WTC11 (cell line): ENCODE results near the gene SPOCK1. TPM values are rescaled to one million over a fixed set of nuclear protein-coding genes. Genes with fewer than 3 reads are reported as not detected.

Source experiments
- ATAC-seq: fragments of 200-7000 bp; cut with Tn5 transposase; 2 replicates; pipeline ENCODE4 v1.10.0; 2021; ENCODE audit warnings: mild to moderate bottlenecking, moderate library complexity
- CTCF ChIA-PET: fragments of 300-600 bp; sonication (Branson Sonifier 250); formaldehyde crosslinking; loops from one replicate; lab custom pipeline; 2021; ENCODE audit warnings: antibody characterized with exemption; lab: Charles Lee
- POLR2A ChIA-PET: fragments of 350-600 bp; sonication (Branson Sonifier 250); formaldehyde crosslinking; loops from one replicate; lab custom pipeline; 2021; ENCODE audit warnings: antibody characterized with exemption; lab: Charles Lee
- DNase-seq: peaks from one replicate; pipeline ENCODE4 v3.0.0; 2021; ENCODE audit warnings: low spot score
- H3K27ac Mint-ChIP-seq: 2 replicates; pipeline ENCODE4 v1.8.0; 2021; ENCODE audit warnings: mixed read lengths
- H3K27me3 Mint-ChIP-seq: 2 replicates; pipeline ENCODE4 v1.8.0; 2021; ENCODE audit warnings: low read depth, mild to moderate bottlenecking, moderate library complexity, mixed read lengths
- H3K36me3 Mint-ChIP-seq: 2 replicates; pipeline ENCODE4 v1.8.0; 2021; ENCODE audit warnings: mixed read lengths
- H3K4me1 Mint-ChIP-seq: 2 replicates; pipeline ENCODE4 v1.8.0; 2022; ENCODE audit warnings: mixed read lengths
- H3K4me3 Mint-ChIP-seq: 2 replicates; pipeline ENCODE4 v1.8.0; 2021; ENCODE audit warnings: mild to moderate bottlenecking, moderate library complexity, mixed read lengths
- H3K9me3 Mint-ChIP-seq: 2 replicates; pipeline ENCODE4 v1.8.0; 2021; ENCODE audit warnings: mixed read lengths
- CREB1 ChIP-seq: sonication (generic); formaldehyde crosslinking; IDR thresholded peaks from 2 replicates; pipeline ENCODE4 v1.8.0; 2023; ENCODE audit warnings: mild to moderate bottlenecking, missing genetic modification reagents
- ELF4 ChIP-seq: sonication (generic); formaldehyde crosslinking; IDR thresholded peaks from 2 replicates; pipeline ENCODE4 v1.8.1; 2022; ENCODE audit warnings: low read depth, mild to moderate bottlenecking, moderate library complexity, missing genetic modification reagents
- ETV6 ChIP-seq: sonication (generic); formaldehyde crosslinking; IDR thresholded peaks from 2 replicates; pipeline ENCODE4 v1.8.1; 2022; ENCODE audit warnings: mild to moderate bottlenecking, missing genetic modification reagents
- FOXJ3 ChIP-seq: sonication (generic); formaldehyde crosslinking; IDR thresholded peaks from 2 replicates; pipeline ENCODE4 v1.9.0; 2021; ENCODE audit warnings: missing genetic modification reagents, mild to moderate bottlenecking, borderline replicate concordance
- MXD4 ChIP-seq: fragments of 250-450 bp; sonication (Bioruptor Pico); IDR thresholded peaks from 2 replicates; pipeline ENCODE4 v1.8.0; 2021; ENCODE audit warnings: mild to moderate bottlenecking, moderate library complexity, borderline replicate concordance
- NR1H2 ChIP-seq: sonication (generic); formaldehyde crosslinking; IDR thresholded peaks from 2 replicates; pipeline ENCODE4 v1.9.0; 2021; ENCODE audit warnings: mild to moderate bottlenecking, moderate library complexity, missing genetic modification reagents
- NR2C2 ChIP-seq: sonication (generic); formaldehyde crosslinking; IDR thresholded peaks from 2 replicates; pipeline ENCODE4 v1.8.0; 2022; ENCODE audit warnings: mild to moderate bottlenecking, missing genetic modification reagents
- NR3C1 ChIP-seq: sonication (generic); formaldehyde crosslinking; conservative IDR thresholded peaks from 2 replicates; pipeline ENCODE4 v1.8.1; 2023; ENCODE audit warnings: low read depth, mild to moderate bottlenecking, missing genetic modification reagents
- ZBTB21 ChIP-seq: sonication (generic); formaldehyde crosslinking; IDR thresholded peaks from 2 replicates; pipeline ENCODE4 v1.8.1; 2023; ENCODE audit warnings: mild to moderate bottlenecking, missing genetic modification reagents, borderline replicate concordance
- ZNF138 ChIP-seq: sonication (generic); formaldehyde crosslinking; conservative IDR thresholded peaks from 2 replicates; pipeline ENCODE4 v1.8.1; 2022; ENCODE audit warnings: mild to moderate bottlenecking, moderate library complexity, missing genetic modification reagents
- ZNF219 ChIP-seq: sonication (generic); formaldehyde crosslinking; IDR thresholded peaks from 2 replicates; pipeline ENCODE4 v1.8.0; 2023; ENCODE audit warnings: missing genetic modification reagents, mild to moderate bottlenecking, borderline replicate concordance
- ZNF396 ChIP-seq: fragments of 250-450 bp; sonication (Bioruptor Pico); IDR thresholded peaks from 2 replicates; pipeline ENCODE4 v1.8.0; 2021; ENCODE audit warnings: mild to moderate bottlenecking, moderate library complexity, borderline replicate concordance
- ZNF423 ChIP-seq: fragments of 250-450 bp; sonication (Bioruptor Pico); IDR thresholded peaks from 2 replicates; pipeline ENCODE4 v2.1.2; 2022; ENCODE audit warnings: mild to moderate bottlenecking, moderate library complexity
- total RNA-seq: library from RNA; stranded (reverse); gene quantifications from 3 replicates; pipeline ENCODE4 v1.2.3, GENCODE V29; 2021
- TF ChIP-seq, protein P1 (sequence below): sonication (generic); formaldehyde crosslinking; IDR thresholded peaks from 2 replicates; pipeline ENCODE4 v1.8.1; 2023; ENCODE audit warnings: mild to moderate bottlenecking, missing genetic modification reagents
- TF ChIP-seq, protein P2 (sequence below): sonication (generic); formaldehyde crosslinking; IDR thresholded peaks from 2 replicates; pipeline ENCODE4 v1.8.1; 2022; ENCODE audit warnings: missing genetic modification reagents, borderline replicate concordance
- TF ChIP-seq, protein P3 (sequence below): sonication (generic); formaldehyde crosslinking; IDR thresholded peaks from 2 replicates; pipeline ENCODE4 v1.8.1; 2022; ENCODE audit warnings: low read depth, missing genetic modification reagents, borderline replicate concordance
- TF ChIP-seq, protein P4 (sequence below): fragments of 250-450 bp; sonication (Bioruptor Pico); IDR thresholded peaks from 2 replicates; pipeline ENCODE4 v1.9.0; 2021; ENCODE audit warnings: moderate library complexity, mild to moderate bottlenecking, inconsistent platforms, borderline replicate concordance
- TF ChIP-seq, protein P5 (sequence below): sonication (generic); formaldehyde crosslinking; IDR thresholded peaks from 2 replicates; pipeline ENCODE4 v1.8.1; 2023; ENCODE audit warnings: mild to moderate bottlenecking, moderate library complexity, missing genetic modification reagents
- TF ChIP-seq, protein P6 (sequence below): fragments of 250-450 bp; sonication (Bioruptor Pico); IDR thresholded peaks from 2 replicates; pipeline ENCODE4 v1.9.0; 2021; ENCODE audit warnings: mild to moderate bottlenecking
- TF ChIP-seq, protein P7 (sequence below): sonication (generic); formaldehyde crosslinking; IDR thresholded peaks from 2 replicates; pipeline ENCODE4 v1.8.0; 2022; ENCODE audit warnings: mild to moderate bottlenecking, missing genetic modification reagents
- TF ChIP-seq, protein P8 (sequence below): sonication (generic); formaldehyde crosslinking; IDR thresholded peaks from 2 replicates; pipeline ENCODE4 v1.8.0; 2023; ENCODE audit warnings: missing genetic modification reagents
- TF ChIP-seq, protein P9 (sequence below): fragments of 250-450 bp; sonication (Bioruptor Pico); IDR thresholded peaks from 2 replicates; pipeline ENCODE4 v2.1.2; 2022; ENCODE audit warnings: mild to moderate bottlenecking, moderate library complexity
- TF ChIP-seq, protein P10 (sequence below): sonication (generic); formaldehyde crosslinking; IDR thresholded peaks from 2 replicates; pipeline ENCODE4 v1.8.1; 2023; ENCODE audit warnings: mild to moderate bottlenecking, missing genetic modification reagents

The SPOCK1 gene
- total RNA-seq, 1 experiment from 2014 or later: 15.2 TPM

DNA sequence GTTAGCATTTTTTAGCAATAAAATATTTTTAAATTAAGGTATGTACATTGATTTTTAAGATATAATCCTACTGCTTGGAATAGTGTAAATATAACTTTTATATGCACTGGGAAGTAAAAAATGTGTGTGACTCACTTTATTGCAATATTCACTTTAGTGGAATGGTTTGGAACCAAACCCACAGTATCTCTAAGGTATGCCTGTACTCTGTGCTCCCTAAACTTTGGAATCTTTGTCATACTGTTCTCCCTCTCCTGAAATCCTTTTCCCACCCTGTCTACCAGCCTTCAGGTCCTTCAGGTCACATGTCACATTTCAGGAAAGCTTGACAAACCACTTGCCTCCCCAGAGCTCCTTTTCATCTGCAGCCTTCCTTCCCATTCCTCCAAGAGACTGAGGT, 308.7 kb downstream of the SPOCK1 start:
- TF ChIP-seq, protein P1, sequence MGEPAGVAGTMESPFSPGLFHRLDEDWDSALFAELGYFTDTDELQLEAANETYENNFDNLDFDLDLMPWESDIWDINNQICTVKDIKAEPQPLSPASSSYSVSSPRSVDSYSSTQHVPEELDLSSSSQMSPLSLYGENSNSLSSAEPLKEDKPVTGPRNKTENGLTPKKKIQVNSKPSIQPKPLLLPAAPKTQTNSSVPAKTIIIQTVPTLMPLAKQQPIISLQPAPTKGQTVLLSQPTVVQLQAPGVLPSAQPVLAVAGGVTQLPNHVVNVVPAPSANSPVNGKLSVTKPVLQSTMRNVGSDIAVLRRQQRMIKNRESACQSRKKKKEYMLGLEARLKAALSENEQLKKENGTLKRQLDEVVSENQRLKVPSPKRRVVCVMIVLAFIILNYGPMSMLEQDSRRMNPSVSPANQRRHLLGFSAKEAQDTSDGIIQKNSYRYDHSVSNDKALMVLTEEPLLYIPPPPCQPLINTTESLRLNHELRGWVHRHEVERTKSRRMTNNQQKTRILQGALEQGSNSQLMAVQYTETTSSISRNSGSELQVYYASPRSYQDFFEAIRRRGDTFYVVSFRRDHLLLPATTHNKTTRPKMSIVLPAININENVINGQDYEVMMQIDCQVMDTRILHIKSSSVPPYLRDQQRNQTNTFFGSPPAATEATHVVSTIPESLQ (CRISPR knock-in tag): no peak
- TF ChIP-seq CREB1 (CRISPR knock-in tag) (no peak), NR3C1 (CRISPR knock-in tag) (no peak), ZNF219 (no peak), NR1H2 (CRISPR knock-in tag) (no peak), ZBTB21 (CRISPR knock-in tag) (no peak), ETV6 (CRISPR knock-in tag) (no peak), ZNF423 (no peak), ELF4 (CRISPR knock-in tag) (no peak)
- TF ChIP-seq, protein P2, sequence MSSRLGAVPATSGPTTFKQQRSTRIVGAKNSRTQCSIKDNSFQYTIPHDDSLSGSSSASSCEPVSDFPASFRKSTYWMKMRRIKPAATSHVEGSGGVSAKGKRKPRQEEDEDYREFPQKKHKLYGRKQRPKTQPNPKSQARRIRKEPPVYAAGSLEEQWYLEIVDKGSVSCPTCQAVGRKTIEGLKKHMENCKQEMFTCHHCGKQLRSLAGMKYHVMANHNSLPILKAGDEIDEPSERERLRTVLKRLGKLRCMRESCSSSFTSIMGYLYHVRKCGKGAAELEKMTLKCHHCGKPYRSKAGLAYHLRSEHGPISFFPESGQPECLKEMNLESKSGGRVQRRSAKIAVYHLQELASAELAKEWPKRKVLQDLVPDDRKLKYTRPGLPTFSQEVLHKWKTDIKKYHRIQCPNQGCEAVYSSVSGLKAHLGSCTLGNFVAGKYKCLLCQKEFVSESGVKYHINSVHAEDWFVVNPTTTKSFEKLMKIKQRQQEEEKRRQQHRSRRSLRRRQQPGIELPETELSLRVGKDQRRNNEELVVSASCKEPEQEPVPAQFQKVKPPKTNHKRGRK (CRISPR knock-in tag): no peak
- TF ChIP-seq, protein P3, sequence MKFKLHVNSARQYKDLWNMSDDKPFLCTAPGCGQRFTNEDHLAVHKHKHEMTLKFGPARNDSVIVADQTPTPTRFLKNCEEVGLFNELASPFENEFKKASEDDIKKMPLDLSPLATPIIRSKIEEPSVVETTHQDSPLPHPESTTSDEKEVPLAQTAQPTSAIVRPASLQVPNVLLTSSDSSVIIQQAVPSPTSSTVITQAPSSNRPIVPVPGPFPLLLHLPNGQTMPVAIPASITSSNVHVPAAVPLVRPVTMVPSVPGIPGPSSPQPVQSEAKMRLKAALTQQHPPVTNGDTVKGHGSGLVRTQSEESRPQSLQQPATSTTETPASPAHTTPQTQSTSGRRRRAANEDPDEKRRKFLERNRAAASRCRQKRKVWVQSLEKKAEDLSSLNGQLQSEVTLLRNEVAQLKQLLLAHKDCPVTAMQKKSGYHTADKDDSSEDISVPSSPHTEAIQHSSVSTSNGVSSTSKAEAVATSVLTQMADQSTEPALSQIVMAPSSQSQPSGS (CRISPR knock-in tag): no peak
- TF ChIP-seq, protein P4, sequence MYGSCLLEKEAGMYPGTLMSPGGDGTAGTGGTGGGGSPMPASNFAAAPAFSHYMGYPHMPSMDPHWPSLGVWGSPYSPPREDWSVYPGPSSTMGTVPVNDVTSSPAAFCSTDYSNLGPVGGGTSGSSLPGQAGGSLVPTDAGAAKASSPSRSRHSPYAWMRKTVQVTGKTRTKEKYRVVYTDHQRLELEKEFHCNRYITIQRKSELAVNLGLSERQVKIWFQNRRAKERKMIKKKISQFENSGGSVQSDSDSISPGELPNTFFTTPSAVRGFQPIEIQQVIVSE: no peak
- TF ChIP-seq, all 79 proteins: peak for 0
- no peak for DNase-seq
- no peak for ATAC-seq
- Mint-ChIP-seq H3K27ac (no peak overlapping the region), H3K36me3 (no peaks in the 10 kb centered on the region), H3K9me3 (no peaks in the 10 kb centered on the region), H3K4me1 (no peaks in the 10 kb centered on the region), H3K4me3 (no peak overlapping the region), H3K27me3 (no peaks in the 10 kb centered on the region)
- ChIA-PET CTCF (no interaction called here), POLR2A (no interaction called here)

DNA sequence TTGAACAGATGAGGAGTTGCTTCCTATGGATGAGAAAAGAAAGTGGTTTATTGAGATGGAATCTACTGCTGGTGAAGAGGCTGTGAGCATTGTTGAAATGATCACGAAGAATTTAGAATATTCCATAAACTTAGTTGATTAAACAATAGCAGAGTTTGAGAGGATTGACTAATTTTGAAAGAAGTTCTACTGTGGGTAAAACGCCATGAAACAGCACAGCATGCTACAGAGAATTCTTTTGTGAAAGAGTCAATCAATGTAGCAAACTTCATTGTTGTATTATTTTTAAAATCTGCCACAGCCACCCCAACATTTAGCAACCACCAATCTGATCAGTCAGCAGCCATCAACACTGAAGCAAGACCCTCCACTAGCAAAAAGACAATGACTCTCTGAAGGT, 309.1 kb downstream of the SPOCK1 start:
- no peak for DNase-seq
- ATAC-seq: no peak
- Mint-ChIP-seq H3K27ac (no peak overlapping the region), H3K4me1 (no peaks in the 10 kb centered on the region), H3K9me3 (no peaks in the 10 kb centered on the region), H3K27me3 (no peaks in the 10 kb centered on the region), H3K36me3 (no peaks in the 10 kb centered on the region), H3K4me3 (no peak overlapping the region)
- POLR2A ChIA-PET: no interaction called here
- CTCF ChIA-PET: interaction anchor here (1.4 kb wide), 1 partner anchor 130 kb away, joined by 4 read pairs; no protein-coding TSS in a partner anchor
- TF ChIP-seq ZNF396 (CRISPR knock-in tag): no peak
- TF ChIP-seq ZNF219: no peak
- TF ChIP-seq, protein P5, sequence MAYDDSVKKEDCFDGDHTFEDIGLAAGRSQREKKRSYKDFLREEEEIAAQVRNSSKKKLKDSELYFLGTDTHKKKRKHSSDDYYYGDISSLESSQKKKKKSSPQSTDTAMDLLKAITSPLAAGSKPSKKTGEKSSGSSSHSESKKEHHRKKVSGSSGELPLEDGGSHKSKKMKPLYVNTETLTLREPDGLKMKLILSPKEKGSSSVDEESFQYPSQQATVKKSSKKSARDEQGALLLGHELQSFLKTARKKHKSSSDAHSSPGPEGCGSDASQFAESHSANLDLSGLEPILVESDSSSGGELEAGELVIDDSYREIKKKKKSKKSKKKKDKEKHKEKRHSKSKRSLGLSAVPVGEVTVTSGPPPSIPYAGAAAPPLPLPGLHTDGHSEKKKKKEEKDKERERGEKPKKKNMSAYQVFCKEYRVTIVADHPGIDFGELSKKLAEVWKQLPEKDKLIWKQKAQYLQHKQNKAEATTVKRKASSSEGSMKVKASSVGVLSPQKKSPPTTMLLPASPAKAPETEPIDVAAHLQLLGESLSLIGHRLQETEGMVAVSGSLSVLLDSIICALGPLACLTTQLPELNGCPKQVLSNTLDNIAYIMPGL (CRISPR knock-in tag): no peak
- TF ChIP-seq, protein P6, sequence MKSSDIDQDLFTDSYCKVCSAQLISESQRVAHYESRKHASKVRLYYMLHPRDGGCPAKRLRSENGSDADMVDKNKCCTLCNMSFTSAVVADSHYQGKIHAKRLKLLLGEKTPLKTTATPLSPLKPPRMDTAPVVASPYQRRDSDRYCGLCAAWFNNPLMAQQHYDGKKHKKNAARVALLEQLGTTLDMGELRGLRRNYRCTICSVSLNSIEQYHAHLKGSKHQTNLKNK: no peak
- no peak for TF ChIP-seq ZNF138 (CRISPR knock-in tag)
- TF ChIP-seq, protein P7, sequence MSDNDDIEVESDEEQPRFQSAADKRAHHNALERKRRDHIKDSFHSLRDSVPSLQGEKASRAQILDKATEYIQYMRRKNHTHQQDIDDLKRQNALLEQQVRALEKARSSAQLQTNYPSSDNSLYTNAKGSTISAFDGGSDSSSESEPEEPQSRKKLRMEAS (CRISPR knock-in tag): no peak
- TF ChIP-seq, protein P8, sequence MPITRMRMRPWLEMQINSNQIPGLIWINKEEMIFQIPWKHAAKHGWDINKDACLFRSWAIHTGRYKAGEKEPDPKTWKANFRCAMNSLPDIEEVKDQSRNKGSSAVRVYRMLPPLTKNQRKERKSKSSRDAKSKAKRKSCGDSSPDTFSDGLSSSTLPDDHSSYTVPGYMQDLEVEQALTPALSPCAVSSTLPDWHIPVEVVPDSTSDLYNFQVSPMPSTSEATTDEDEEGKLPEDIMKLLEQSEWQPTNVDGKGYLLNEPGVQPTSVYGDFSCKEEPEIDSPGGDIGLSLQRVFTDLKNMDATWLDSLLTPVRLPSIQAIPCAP (CRISPR knock-in tag): no peak
- TF ChIP-seq, protein P9, sequence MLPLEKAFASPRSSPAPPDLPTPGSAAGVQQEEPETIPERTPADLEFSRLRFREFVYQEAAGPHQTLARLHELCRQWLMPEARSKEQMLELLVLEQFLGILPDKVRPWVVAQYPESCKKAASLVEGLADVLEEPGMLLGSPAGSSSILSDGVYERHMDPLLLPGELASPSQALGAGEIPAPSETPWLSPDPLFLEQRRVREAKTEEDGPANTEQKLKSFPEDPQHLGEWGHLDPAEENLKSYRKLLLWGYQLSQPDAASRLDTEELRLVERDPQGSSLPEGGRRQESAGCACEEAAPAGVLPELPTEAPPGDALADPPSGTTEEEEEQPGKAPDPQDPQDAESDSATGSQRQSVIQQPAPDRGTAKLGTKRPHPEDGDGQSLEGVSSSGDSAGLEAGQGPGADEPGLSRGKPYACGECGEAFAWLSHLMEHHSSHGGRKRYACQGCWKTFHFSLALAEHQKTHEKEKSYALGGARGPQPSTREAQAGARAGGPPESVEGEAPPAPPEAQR (CRISPR knock-in tag): no peak
- TF ChIP-seq, protein P10, sequence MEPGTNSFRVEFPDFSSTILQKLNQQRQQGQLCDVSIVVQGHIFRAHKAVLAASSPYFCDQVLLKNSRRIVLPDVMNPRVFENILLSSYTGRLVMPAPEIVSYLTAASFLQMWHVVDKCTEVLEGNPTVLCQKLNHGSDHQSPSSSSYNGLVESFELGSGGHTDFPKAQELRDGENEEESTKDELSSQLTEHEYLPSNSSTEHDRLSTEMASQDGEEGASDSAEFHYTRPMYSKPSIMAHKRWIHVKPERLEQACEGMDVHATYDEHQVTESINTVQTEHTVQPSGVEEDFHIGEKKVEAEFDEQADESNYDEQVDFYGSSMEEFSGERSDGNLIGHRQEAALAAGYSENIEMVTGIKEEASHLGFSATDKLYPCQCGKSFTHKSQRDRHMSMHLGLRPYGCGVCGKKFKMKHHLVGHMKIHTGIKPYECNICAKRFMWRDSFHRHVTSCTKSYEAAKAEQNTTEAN (CRISPR knock-in tag): no peak
- TF ChIP-seq MXD4 (CRISPR knock-in tag): no peak
- no peak for TF ChIP-seq NR2C2 (CRISPR knock-in tag)
- TF ChIP-seq FOXJ3 (CRISPR knock-in tag): no peak
